Astrocyte (in vitro differentiated cells and primary cell): ENCODE results near the gene THBS3.

Source experiments
- EZH2 ChIP-seq: IDR thresholded peaks from 2 replicates; pipeline ENCODE4 v1.6.1; 2012; ENCODE audit warnings: mild to moderate bottlenecking, low read length, inconsistent platforms; ENCODE audit not compliant: insufficient read depth
- TF ChIP-seq, protein P1 (sequence below): IDR thresholded peaks from 2 replicates; pipeline ENCODE4 v1.5.1; 2011; ENCODE audit warnings: low read depth, mild to moderate bottlenecking, inconsistent platforms, low read length, moderate library complexity; ENCODE audit not compliant: insufficient read depth

DNA sequence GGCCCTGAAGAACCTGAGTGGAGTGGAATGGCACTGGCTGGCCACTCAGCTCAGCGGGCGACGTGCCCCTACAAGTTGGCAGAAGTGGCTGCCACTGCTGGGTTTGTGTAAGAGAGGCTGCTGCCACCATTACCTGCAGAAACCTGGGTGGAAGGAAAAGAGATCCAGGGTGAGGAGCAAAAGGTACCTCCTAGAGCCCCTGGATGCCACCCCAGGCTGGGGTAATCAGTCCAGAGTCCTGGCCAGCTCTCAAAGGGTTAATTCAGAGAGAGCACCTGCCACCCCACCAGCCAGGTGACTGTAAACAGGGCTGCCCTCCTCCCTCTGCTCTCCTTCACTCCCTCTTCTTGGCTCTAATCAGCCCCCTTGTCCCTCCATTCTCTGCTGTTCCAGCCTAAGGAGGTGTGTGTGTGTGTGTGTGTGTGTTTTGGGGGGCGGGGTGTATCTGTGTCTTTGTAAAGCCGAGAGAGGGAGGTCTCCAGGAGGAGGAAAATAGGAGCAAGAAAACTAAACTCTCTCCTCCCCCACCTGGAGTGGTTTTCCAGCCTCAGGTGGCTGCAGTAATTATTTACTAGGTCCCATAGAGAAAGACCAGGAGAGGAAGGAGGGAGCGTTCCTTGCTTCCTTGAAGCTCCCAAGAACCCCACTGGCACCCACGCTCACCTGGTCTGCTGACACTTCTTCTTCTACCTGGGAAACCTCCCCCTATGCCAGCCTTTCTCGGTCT lies 21.5 kb downstream of the THBS3 start:
- TF ChIP-seq, protein P1, sequence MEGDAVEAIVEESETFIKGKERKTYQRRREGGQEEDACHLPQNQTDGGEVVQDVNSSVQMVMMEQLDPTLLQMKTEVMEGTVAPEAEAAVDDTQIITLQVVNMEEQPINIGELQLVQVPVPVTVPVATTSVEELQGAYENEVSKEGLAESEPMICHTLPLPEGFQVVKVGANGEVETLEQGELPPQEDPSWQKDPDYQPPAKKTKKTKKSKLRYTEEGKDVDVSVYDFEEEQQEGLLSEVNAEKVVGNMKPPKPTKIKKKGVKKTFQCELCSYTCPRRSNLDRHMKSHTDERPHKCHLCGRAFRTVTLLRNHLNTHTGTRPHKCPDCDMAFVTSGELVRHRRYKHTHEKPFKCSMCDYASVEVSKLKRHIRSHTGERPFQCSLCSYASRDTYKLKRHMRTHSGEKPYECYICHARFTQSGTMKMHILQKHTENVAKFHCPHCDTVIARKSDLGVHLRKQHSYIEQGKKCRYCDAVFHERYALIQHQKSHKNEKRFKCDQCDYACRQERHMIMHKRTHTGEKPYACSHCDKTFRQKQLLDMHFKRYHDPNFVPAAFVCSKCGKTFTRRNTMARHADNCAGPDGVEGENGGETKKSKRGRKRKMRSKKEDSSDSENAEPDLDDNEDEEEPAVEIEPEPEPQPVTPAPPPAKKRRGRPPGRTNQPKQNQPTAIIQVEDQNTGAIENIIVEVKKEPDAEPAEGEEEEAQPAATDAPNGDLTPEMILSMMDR: no peak
- no peak for TF ChIP-seq EZH2
